SU-DHL-6 (cell line): ENCODE results near the gene MAP2K7.
A peak's percentile ranks its signal among the peaks of the same experiment; 100 is the strongest.

Experiments used
- H2AFZ ChIP-seq: fragments of 200-600 bp; sonication (generic); 2 replicates; pipeline ENCODE4 v1.6.1; 2014; ENCODE audit warnings: low read depth, mild to moderate bottlenecking, moderate library complexity, mixed read lengths, antibody characterized with exemption, low read length; ENCODE audit not compliant: severe bottlenecking
- H3F3A ChIP-seq: fragments of 200-600 bp; shearing (Covaris generic); 2 replicates; pipeline ENCODE4 v1.6.0; 2016; ENCODE audit warnings: antibody characterized with exemption, mild to moderate bottlenecking; ENCODE audit not compliant: insufficient read depth
- H3K27ac ChIP-seq: fragments of 200-600 bp; sonication (generic); 2 replicates; pipeline ENCODE4 v1.5.1; 2016; ENCODE audit warnings: low read depth, mild to moderate bottlenecking, low read length, moderate library complexity, mixed read lengths
- H3K27me3 ChIP-seq: fragments of 200-600 bp; sonication (generic), shearing (Covaris generic); 2 replicates; pipeline ENCODE4 v1.6.0; 2014; ENCODE audit warnings: mild to moderate bottlenecking, low read length
- H3K36me3 ChIP-seq: fragments of 200-600 bp; sonication (generic); 2 replicates; pipeline ENCODE4 v1.6.1; 2014; ENCODE audit warnings: mild to moderate bottlenecking, low read length, mixed read lengths
- H3K4me2 ChIP-seq: fragments of 300-600, 200-600 bp; shearing (Covaris generic), sonication (generic); 2 replicates; pipeline ENCODE4 v1.6.0; 2014; ENCODE audit warnings: low read length, low read depth, mild to moderate bottlenecking; ENCODE audit not compliant: poor library complexity, severe bottlenecking
- H3K4me3 ChIP-seq: fragments of 200-600 bp; sonication (generic); 2 replicates; pipeline ENCODE4 v1.5.1; 2014; ENCODE audit warnings: antibody characterized with exemption, low read length, mild to moderate bottlenecking, mixed read lengths; ENCODE audit not compliant: insufficient read depth, poor library complexity, severe bottlenecking
- H3K79me2 ChIP-seq: fragments of 200-600 bp; sonication (generic); 2 replicates; pipeline ENCODE4 v1.6.1; 2014; ENCODE audit warnings: mild to moderate bottlenecking, low read length, moderate library complexity; ENCODE audit not compliant: insufficient read depth
- H3K9ac ChIP-seq: fragments of 200-600 bp; sonication (generic); 2 replicates; pipeline ENCODE4 v1.7.0; 2014; ENCODE audit warnings: mild to moderate bottlenecking, low read length
- H3K9me2 ChIP-seq: fragments of 200-600 bp; sonication (generic); replicated peaks from 2 replicates; pipeline ENCODE4 v1.6.1; 2014; ENCODE audit warnings: low read length; ENCODE audit not compliant: insufficient read depth
- H3K9me3 ChIP-seq: fragments of 200-600 bp; sonication (generic); 2 replicates; pipeline ENCODE4 v1.6.1; 2014; ENCODE audit warnings: low read length, mixed read lengths; ENCODE audit not compliant: insufficient read depth
- H4K20me1 ChIP-seq: fragments of 200-600 bp; sonication (generic); 2 replicates; pipeline ENCODE4 v1.6.1; 2014; ENCODE audit warnings: low read depth, mild to moderate bottlenecking, antibody characterized with exemption, low read length, moderate library complexity, mixed read lengths
- CTCF ChIP-seq: fragments of 200-600 bp; sonication (generic); IDR thresholded peaks from one replicate; pipeline ENCODE4 v1.5.1; 2017; ENCODE audit warnings: antibody characterized with exemption, mild to moderate bottlenecking, low read length, moderate library complexity; ENCODE audit not compliant: insufficient read depth, poor library complexity, severe bottlenecking
- EZH2phosphoT487 ChIP-seq: fragments of 200-600 bp; sonication (generic), shearing (Covaris generic); conservative IDR thresholded peaks from 2 replicates; pipeline ENCODE4 v1.6.1; 2018; ENCODE audit warnings: mild to moderate bottlenecking, antibody characterized with exemption, low read length, moderate library complexity, mixed read lengths

Gene MAP2K7

GRCh38 chr19:7921967-7922835 lies 18.5 kb downstream of the MAP2K7 start:
- TF ChIP-seq CTCF (no peak), EZH2phosphoT487 (no peak)
- Histone ChIP-seq H3K4me3 (no peak overlapping the region), H3K4me2 (peak overlapping the region; percentile 82)

GRCh38 chr19:7922836-7923195 lies 19.1 kb downstream of the MAP2K7 start:
- no peak overlapping the region for H2AFZ ChIP-seq
- no peaks in the 10 kb centered on the region for H3K79me2 ChIP-seq
- no peaks in the 10 kb centered on the region for H3F3A ChIP-seq
- no peak overlapping the region for H3K9ac ChIP-seq
- no peaks in the 10 kb centered on the region for H3K36me3 ChIP-seq
- H4K20me1 ChIP-seq: no peaks in the 10 kb centered on the region
- H3K27me3 ChIP-seq: no peaks in the 10 kb centered on the region
- no peaks in the 10 kb centered on the region for H3K9me3 ChIP-seq
- H3K9me2 ChIP-seq: no peaks in the 10 kb centered on the region
- H3K27ac ChIP-seq: no peak overlapping the region
- no peak overlapping the region for H3K4me2 ChIP-seq
- H3K4me3 ChIP-seq: no peak overlapping the region
- TF ChIP-seq CTCF (no peak), EZH2phosphoT487 (no peak)

More at GRCh38 chr19:7921967-7922835, 18.5 kb downstream of the MAP2K7 start:
- Histone ChIP-seq H3K9ac (no peak overlapping the region), H3K9me3 (no peaks in the 10 kb centered on the region), H3F3A (no peaks in the 10 kb centered on the region), H3K9me2 (no peaks in the 10 kb centered on the region), H3K27me3 (no peaks in the 10 kb centered on the region), H3K79me2 (no peaks in the 10 kb centered on the region), H3K36me3 (no peaks in the 10 kb centered on the region), H2AFZ (no peak overlapping the region), H3K27ac (no peak overlapping the region), H4K20me1 (no peaks in the 10 kb centered on the region)

DNA sequence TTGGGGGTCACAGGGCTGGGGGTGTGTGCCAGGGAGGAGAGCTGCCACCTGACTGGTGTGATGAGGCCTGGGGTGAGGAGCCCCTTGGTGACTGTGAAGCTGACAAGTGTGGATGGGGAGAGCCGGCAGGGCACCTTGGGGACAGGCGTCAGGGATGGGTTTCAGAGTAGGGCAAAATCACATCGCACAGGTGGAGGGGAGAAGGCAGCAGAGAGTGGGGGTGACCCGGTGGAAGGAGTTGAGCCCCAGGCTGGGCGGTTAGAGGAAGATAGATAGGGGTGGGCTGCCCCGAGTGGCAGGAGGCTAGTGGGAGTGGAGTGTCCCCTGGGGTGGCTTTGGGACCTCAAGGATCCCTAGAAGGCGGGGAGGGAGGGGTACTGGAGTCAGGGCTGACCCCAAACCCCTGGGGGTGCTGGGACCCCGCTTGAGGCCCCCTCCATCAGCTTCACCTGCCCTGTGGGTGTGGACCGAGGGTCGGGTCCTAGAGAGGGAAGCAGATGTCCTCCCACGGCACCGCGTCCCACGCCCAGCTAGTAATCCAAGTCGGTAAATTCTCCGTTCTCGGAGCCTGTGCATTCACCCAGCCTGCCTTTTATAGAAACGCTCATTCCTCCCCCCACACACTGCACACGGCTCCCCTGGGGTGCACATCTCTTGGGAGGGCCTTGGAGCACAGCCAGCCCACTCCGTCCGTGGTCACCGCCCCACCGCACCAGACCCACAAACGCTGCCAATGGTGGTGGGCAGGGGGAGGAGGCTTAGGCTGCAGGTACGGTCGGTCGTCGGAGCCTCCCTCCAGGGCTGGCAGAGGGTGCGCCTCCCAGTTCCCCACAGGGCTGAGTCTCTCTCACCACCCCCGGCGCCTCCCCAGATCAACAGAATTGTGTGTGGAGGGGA lies 19.9 kb downstream of the MAP2K7 start:
- no peak overlapping the region for H3K4me2 ChIP-seq
- no peaks in the 10 kb centered on the region for H3K9me2 ChIP-seq
- no peak overlapping the region for H3K4me3 ChIP-seq
- H2AFZ ChIP-seq: no peak overlapping the region
- H3F3A ChIP-seq: no peaks in the 10 kb centered on the region
- no peaks in the 10 kb centered on the region for H4K20me1 ChIP-seq
- H3K27ac ChIP-seq: no peak overlapping the region
- H3K27me3 ChIP-seq: no peaks in the 10 kb centered on the region
- H3K79me2 ChIP-seq: no peaks in the 10 kb centered on the region
- no peak for TF ChIP-seq CTCF
- no peaks in the 10 kb centered on the region for H3K9me3 ChIP-seq
- no peak overlapping the region for H3K9ac ChIP-seq
- H3K36me3 ChIP-seq: no peaks in the 10 kb centered on the region
